HG03060 (cell line): Measurements from ENCODE around the gene ZDHHC4.

Source experiments
- ATAC-seq: cut with Tn5 transposase; IDR thresholded peaks from one replicate; pipeline ENCODE4 v1.9.1; 2021; ENCODE audit warnings: low read depth, moderate number of reproducible peaks; ENCODE audit not compliant: unreplicated experiment

The ZDHHC4 gene

GRCh38 chr7:6577369-6578113, at the start of gene ZDHHC4:
TSS of gene ZDHHC4 (plus strand) at chr7:6577454. CDS start at chr7:6580562, 3,108 bp downstream.
- ATAC-seq: peak; percentile 86

GRCh38 chr7:6528401-6529130, 48.7 kb upstream of the ZDHHC4 start:
- no peak for ATAC-seq

- no peak for ATAC-seq
Observed at GRCh38 chr7:6529643-6530042, 47.6 kb upstream of the ZDHHC4 start.

- no peak for ATAC-seq
Observed at GRCh38 chr7:6530626-6531491, 46.4 kb upstream of the ZDHHC4 start.

DNA sequence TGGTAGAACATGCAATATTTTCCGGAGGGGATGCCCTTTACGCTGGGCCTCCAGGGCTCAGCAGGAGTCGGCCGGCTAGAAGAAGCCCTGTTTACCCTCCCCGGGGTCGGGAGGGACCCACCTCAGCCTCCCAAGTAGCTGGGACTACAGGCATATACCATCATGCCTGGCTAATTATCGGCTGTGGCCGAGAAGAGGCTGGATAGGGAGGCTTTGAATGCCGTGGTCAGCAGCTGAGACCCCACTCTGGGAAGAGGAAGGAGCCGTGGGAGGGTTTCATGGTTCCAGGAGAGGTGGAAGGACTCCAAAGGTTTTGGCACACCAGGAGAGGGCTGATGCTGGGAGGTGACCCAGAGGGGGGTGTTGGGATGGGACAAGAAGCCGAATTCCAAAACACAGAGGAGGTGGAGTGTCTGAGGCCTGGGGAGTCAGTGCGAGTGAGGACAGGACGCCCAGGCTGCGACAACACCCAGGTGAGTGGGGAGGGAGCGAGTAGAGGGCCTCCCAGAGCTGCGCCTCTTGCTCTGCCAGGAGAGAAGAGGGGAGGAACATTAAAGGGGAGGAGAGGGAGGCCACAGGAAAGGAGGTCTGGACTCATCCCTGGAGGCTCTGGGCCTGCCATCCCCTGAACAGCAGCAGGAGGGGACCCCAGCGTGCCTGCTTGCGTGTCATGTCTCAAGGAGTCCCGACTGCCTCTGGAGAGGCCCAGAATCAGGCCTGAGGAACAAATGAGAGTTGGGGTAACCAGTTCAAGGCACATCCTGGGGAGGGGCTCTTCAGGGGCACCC, 45.6 kb upstream of the ZDHHC4 start:
- no peak for ATAC-seq

- ATAC-seq: no peak
Observed at GRCh38 chr7:6532516-6532915, 44.7 kb upstream of the ZDHHC4 start.

DNA sequence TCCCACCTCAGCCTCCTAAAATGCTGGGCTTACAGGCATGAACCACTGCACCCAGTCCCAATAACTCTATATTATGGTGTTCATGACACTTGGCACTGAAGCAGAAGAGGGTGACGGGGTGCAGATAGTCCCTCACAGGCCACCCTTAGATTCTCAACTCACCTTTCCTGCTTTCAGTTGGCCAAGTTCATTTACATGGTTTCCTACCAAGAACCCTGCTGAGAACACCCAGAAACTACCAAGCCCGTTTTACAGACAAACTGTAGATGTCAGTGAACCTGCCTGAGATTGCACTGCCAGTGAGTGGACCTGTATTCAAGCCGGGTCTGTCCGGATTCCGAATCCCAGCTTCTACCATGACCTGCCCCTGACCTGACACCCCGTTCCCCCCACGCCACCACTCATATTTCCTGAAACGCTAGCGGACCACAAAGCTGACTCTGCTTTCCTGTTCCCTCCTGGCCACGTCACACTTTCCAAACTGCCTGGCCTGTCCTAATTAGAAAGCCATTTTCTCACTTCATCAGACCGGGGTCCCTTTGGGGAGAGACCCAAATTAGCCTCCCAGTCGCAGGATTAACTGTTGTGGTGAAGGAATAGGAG, 43.3 kb upstream of the ZDHHC4 start:
- ATAC-seq: no peak

- no peak for ATAC-seq
Observed at GRCh38 chr7:6536262-6537260, 40.7 kb upstream of the ZDHHC4 start.

- no peak for ATAC-seq
Observed at GRCh38 chr7:6542368-6542767, 34.9 kb upstream of the ZDHHC4 start.

GRCh38 chr7:6545398-6546126, 31.7 kb upstream of the ZDHHC4 start:
- no peak for ATAC-seq

DNA sequence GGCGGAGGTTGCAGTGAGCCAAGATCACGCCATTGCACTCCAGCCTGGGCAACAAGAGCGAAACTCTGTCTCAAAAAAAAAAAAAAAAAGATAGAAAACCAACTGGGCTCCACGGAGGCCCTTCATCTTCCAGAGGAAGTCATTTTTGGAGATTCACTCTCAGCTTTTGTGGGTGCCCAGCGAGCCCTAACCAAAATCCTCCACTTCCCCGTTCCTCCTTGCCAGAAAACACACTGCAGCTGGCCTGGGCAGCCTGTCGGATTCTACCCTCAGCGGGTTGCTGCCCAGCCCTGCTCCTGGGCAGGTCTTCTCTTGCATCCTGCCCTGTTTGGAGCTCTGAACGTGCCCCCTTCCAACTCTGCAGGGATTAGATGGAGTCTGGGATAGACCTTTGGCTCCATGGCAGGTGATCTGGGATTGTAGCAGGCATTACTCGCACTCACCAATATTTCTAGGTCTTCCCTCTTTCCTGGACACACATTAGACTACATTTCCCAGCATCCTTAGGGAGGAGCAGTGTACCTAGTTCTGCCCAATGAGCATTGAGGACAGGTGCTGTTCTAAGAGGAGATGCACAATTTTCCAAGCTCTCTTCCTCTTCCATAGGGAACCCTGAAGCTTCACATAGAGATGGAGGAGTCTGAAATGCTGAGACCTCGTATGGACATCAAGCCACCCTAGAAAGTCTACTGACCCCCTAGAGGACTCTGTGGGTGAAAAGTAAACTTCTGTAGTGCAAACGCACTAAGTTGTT, 30.6 kb upstream of the ZDHHC4 start:
- ATAC-seq: no peak

- ATAC-seq: no peak
Observed at GRCh38 chr7:6547400-6547799, 29.9 kb upstream of the ZDHHC4 start.

DNA sequence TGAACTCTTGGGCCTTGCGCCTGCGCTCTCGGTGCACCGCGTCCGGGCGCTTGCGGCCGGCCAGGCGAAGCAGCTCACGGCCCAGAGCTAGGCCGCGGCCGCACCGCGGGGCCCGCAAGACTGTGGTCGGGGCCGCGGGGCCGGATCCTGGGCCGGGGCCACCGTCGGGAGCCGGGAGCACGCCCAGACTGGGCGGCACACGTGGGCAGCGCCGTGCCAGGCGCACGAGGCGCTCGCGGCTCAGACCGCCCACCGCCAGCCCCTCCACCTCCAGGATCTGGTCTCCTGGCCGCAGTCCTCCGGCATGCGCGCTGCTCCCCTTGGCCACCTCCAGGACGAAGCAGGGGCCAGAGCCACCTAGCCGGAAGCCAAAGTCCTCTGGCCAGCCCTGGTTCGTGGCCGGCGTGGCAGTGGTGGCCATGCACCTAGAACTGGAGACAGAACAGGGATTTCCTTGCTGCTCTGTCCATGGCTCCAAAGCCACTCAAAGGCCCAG, 26.2 kb upstream of the ZDHHC4 start, which contains the start of gene GRID2IP:
Gene GRID2IP, minus strand, starts transcription at position 446 of the 496 bp plus-strand sequence. Its CDS starts 25 bp downstream, at position 421.
- ATAC-seq: no peak

- ATAC-seq: no peak
Observed at GRCh38 chr7:6553448-6554044, 23.7 kb upstream of the ZDHHC4 start.

DNA sequence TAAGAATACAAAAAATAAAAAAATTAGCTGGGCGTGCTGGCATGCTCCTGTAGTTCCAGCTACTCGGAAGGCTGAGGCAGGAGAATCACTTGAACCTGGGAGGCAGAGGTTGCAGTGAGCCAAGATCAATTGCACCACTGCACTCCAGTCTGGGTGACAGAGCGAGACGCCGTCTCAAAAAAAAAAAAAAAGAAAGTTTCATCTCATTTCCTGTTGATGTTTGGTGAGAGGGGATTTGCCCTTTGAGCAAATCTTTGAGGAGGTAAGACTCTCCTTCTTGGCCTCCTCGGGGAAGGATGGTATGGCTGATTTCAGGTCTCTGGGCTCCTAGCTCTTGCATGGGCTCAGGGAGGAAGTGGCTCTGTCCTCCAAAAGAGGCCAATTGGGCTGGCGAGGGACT, 22.4 kb upstream of the ZDHHC4 start:
- no peak for ATAC-seq

DNA sequence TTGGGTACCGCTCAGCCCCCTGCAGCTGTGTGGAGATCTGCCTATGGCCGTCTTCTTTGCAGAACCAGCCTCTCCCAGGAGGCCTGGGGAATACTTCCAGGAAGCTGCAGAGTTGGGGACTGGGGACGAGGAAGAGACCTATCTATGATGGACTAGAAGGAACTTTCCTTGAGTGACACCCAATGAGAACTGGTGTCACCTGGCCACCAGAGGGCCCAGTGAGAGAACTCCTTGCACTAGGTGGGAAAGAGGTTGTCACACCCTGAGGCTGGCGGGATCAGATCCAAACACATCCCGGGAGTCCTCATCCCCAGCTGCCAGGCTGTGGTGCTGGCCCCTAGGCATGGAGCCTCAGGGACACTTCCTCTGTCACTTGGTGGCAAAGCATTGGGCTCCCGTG, 21.1 kb upstream of the ZDHHC4 start:
- ATAC-seq: no peak

- ATAC-seq: no peak
Observed at GRCh38 chr7:6558837-6559236, 18.4 kb upstream of the ZDHHC4 start.
